Astrocyte (in vitro differentiated cells and primary cell): Measurements from ENCODE around the gene EFNA1.

ENCODE experiments used
- CTCF ChIP-seq: IDR thresholded peaks from 2 replicates; pipeline ENCODE4 v1.5.1; 2011; ENCODE audit warnings: low read depth, mild to moderate bottlenecking, inconsistent platforms, low read length, moderate library complexity; ENCODE audit not compliant: insufficient read depth
- EZH2 ChIP-seq: IDR thresholded peaks from 2 replicates; pipeline ENCODE4 v1.6.1; 2012; ENCODE audit warnings: mild to moderate bottlenecking, low read length, inconsistent platforms; ENCODE audit not compliant: insufficient read depth

- TF ChIP-seq CTCF (no peak), EZH2 (no peak)
Measured at GRCh38 chr1:155085504-155086127, 42.1 kb upstream of the EFNA1 start.
